Calu3 (cell line): Measurements from ENCODE around the gene HECW1. TPM values are rescaled to one million over a fixed set of nuclear protein-coding genes. Genes with fewer than 3 reads are reported as not detected.

Experiments used
- BruUV-seq: library from RNA; stranded (reverse); fragments of 400-500 nt; replicated peaks from 2 replicates; lab custom pipeline; 2021; lab: Mats Ljungman, UMichigan
- CTCF ChIA-PET: fragments of 300-600 bp; sonication (Branson Sonifier 250); formaldehyde crosslinking; loops from one replicate; lab custom pipeline; 2022; ENCODE audit warnings: antibody characterized with exemption; lab: Charles Lee
- DNase-seq: peaks from one replicate; pipeline ENCODE4 v3.0.0; 2022
- H3K27ac Mint-ChIP-seq: one replicate; pipeline ENCODE4 v1.8.0; 2022; ENCODE audit warnings: mixed read lengths; ENCODE audit not compliant: unreplicated experiment
- H3K27me3 Mint-ChIP-seq: one replicate; pipeline ENCODE4 v1.8.0; 2022; ENCODE audit warnings: mixed read lengths; ENCODE audit not compliant: unreplicated experiment
- H3K36me3 Mint-ChIP-seq: one replicate; pipeline ENCODE4 v1.8.0; 2022; ENCODE audit warnings: mild to moderate bottlenecking, moderate library complexity, mixed read lengths; ENCODE audit not compliant: insufficient read depth, unreplicated experiment
- H3K4me1 Mint-ChIP-seq: one replicate; pipeline ENCODE4 v1.8.0; 2022; ENCODE audit warnings: mild to moderate bottlenecking, low read depth, mixed read lengths; ENCODE audit not compliant: unreplicated experiment
- H3K4me3 Mint-ChIP-seq: one replicate; pipeline ENCODE4 v1.8.0; 2022; ENCODE audit warnings: mild to moderate bottlenecking, low read depth, moderate library complexity, mixed read lengths; ENCODE audit not compliant: unreplicated experiment
- H3K9me3 Mint-ChIP-seq: one replicate; pipeline ENCODE4 v1.8.0; 2022; ENCODE audit warnings: low read depth, mixed read lengths; ENCODE audit not compliant: unreplicated experiment
- CTCF ChIP-seq: fragments of 200-600 bp; IDR thresholded peaks from one replicate; pipeline ENCODE4 v1.8.0; 2022; ENCODE audit warnings: antibody characterized with exemption; ENCODE audit not compliant: unreplicated experiment
- intact Hi-C: fragments of 100-400 bp; cut with micrococcal nuclease; formaldehyde crosslinking; loops from one replicate; pipeline ENCODE4 v1.10.0; 2022; ENCODE audit not compliant: unreplicated experiment
- total RNA-seq: library from RNA; stranded (reverse); gene quantifications from 2 replicates; pipeline ENCODE4 v1.2.3, GENCODE V29; 2022

HECW1 gene
- total RNA-seq, 1 experiment from 2014 or later = 0.33 TPM

DNA sequence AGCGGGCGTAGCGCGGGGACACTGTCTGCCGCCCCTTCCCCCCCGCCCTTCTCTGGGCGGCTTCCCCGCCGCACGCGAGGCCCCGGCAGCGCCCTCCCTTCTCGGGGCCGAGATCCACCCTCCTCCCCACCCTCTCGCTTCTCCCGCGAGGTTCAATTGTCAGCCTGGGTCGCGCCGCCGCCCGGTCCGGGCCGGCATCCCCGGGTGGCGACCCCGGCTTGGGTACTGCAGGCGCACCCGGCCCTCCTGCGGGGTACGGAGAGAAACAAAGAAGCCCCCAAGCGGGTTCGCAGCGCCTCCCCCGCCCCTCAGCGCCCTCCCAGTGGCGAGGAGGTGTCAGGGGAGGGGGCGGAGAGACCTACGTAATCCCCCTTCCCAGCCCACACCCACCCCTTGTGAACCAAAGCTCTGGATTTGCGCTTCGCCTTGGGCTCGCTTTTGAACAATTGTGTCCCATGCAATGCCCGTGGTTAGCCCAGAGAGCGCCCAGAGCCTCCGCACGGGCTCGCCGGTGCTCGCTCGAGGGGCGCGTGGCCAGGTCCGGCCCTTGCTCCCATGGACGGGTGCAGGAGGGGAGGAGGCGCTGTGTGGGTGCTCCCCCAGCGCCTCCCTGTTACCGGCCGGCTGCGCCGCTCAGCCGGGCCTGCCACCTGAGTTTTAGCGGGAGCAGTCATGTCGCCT is 634 bp downstream of the HECW1 start:
- no TSS peak for BruUV-seq
- Mint-ChIP-seq H3K27me3 (peaks cover 77% of the 10 kb centered on the region), H3K4me1 (no peaks in the 10 kb centered on the region), H3K4me3 (no peak overlapping the region), H3K27ac (no peak overlapping the region), H3K36me3 (no peaks in the 10 kb centered on the region), H3K9me3 (peaks cover 2% of the 10 kb centered on the region)
- TF ChIP-seq CTCF = no peak
- DNase-seq = no peak
- intact Hi-C loops = no loop called here
- CTCF ChIA-PET = no interaction called here

- Mint-ChIP-seq H3K27ac (no peak overlapping the region), H3K9me3 (peaks cover 2% of the 10 kb centered on the region), H3K4me3 (no peak overlapping the region), H3K36me3 (no peaks in the 10 kb centered on the region), H3K27me3 (peaks cover 70% of the 10 kb centered on the region), H3K4me1 (no peaks in the 10 kb centered on the region)
- CTCF ChIA-PET = no interaction called here
- intact Hi-C loops = no loop called here
- no peak for TF ChIP-seq CTCF
- BruUV-seq = no TSS peak
- DNase-seq = no peak
These were observed 1.4 kb downstream of the HECW1 start for GRCh38 chr7:43113622-43114457.

- no peak for DNase-seq
- no TSS peak for BruUV-seq
- H3K4me3 Mint-ChIP-seq = no peak overlapping the region
- no peaks in the 10 kb centered on the region for H3K4me1 Mint-ChIP-seq
- peaks cover 64% of the 10 kb centered on the region for H3K27me3 Mint-ChIP-seq
- intact Hi-C loops = no loop called here
- no peak for TF ChIP-seq CTCF
- H3K9me3 Mint-ChIP-seq = peaks cover 2% of the 10 kb centered on the region
- no peaks in the 10 kb centered on the region for H3K36me3 Mint-ChIP-seq
- H3K27ac Mint-ChIP-seq = no peak overlapping the region
- CTCF ChIA-PET = no interaction called here
These were observed 2.0 kb downstream of the HECW1 start for GRCh38 chr7:43114458-43114780.

DNA sequence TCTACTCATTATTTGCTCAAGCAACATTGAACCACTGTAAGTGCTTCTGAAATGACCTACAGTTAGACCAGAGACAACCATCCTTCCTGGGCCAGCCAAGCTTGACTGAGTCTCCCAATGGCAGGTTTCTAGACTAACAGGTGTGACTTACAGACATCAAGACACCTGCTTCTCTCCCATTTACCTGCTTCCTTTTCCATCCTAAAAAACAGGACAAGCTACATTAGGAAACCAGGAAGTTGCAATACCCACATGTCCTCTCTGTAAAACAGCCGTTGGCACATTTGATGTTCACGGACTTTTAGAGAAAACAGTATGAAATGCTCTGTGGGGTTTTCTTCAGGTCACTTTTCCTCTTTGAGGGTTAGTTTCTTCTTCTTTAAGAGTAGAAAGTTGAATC is 4.0 kb downstream of the HECW1 start:
- no peak for DNase-seq
- TF ChIP-seq CTCF = no peak
- no TSS peak for BruUV-seq
- no peaks in the 10 kb centered on the region for H3K36me3 Mint-ChIP-seq
- intact Hi-C loops = no loop called here
- peaks cover 44% of the 10 kb centered on the region for H3K27me3 Mint-ChIP-seq
- no peak overlapping the region for H3K4me3 Mint-ChIP-seq
- no peak overlapping the region for H3K27ac Mint-ChIP-seq
- peaks cover 2% of the 10 kb centered on the region for H3K9me3 Mint-ChIP-seq
- CTCF ChIA-PET = no interaction called here
- H3K4me1 Mint-ChIP-seq = no peaks in the 10 kb centered on the region
